Keratinocyte (primary cell): ENCODE results near the gene LRRC10.

Experiments used
- EZH2 ChIP-seq: IDR thresholded peaks from one replicate; pipeline ENCODE4 v1.6.1; 2012; ENCODE audit warnings: inconsistent platforms, mild to moderate bottlenecking, low read length, moderate library complexity
- TF ChIP-seq, protein P1 (sequence below), 3 experiments: IDR thresholded peaks in 1 of 3; conservative IDR thresholded peaks in 1 of 3; optimal IDR thresholded peaks in 1 of 3; 2 replicates in 2 of 3; 3 replicates in 1 of 3; pipeline versions ENCODE3 to v1.5.1; 2011; ENCODE audit warnings: low read length in 3 of 3, mild to moderate bottlenecking in 3 of 3, moderate library complexity in 2 of 3, control low read depth in 1 of 3, inconsistent platforms in 1 of 3; ENCODE audit not compliant: insufficient read depth in 2 of 3; ENCODE audit errors: extremely low read depth in 1 of 3

DNA sequence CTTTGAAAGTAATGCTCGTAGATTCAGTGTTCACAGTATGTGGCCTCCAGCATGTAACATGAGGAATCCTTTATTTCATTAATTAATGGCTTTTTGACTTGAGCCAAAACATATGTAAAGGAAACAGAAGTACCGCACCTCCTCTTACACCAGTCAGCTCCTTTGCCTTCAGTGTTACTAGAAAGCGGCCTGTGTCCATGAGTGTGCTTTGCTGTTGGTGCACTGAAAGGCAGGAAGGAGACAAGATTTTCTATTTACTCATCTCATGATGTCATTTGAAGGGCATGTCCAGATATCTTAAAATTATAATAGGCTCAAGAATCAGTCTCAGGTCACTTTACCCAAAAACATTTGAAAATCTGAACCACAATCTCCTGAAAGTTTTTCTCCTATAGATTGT, 35.4 kb downstream of the LRRC10 start:
- TF ChIP-seq EZH2, result no peak
- TF ChIP-seq, protein P1, sequence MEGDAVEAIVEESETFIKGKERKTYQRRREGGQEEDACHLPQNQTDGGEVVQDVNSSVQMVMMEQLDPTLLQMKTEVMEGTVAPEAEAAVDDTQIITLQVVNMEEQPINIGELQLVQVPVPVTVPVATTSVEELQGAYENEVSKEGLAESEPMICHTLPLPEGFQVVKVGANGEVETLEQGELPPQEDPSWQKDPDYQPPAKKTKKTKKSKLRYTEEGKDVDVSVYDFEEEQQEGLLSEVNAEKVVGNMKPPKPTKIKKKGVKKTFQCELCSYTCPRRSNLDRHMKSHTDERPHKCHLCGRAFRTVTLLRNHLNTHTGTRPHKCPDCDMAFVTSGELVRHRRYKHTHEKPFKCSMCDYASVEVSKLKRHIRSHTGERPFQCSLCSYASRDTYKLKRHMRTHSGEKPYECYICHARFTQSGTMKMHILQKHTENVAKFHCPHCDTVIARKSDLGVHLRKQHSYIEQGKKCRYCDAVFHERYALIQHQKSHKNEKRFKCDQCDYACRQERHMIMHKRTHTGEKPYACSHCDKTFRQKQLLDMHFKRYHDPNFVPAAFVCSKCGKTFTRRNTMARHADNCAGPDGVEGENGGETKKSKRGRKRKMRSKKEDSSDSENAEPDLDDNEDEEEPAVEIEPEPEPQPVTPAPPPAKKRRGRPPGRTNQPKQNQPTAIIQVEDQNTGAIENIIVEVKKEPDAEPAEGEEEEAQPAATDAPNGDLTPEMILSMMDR (optimal IDR thresholded peaks at IDR 0.05 in 1 of 3, IDR thresholded peaks at IDR 0.05 in 1 of 3, conservative IDR thresholded peaks at IDR 0.05 in 1 of 3; ENCODE audit: extremely low read depth in 1 of 3, insufficient read depth in 2 of 3, low read length in 3 of 3), result no peak
